G401.6 (cell line): ENCODE data around the gene ITGA8.
"Not testable (repeated sequence)": the region's sequence is repeated elsewhere in the genome, so short reads cannot be mapped to it uniquely, and the experiment has no call there.

Source experiments
- FAIRE-seq: peaks from 2 replicates; lab custom pipeline; 2012; peaks lifted over from hg19 to GRCh38; lab: Jason Lieb, UNC

ITGA8 gene

DNA sequence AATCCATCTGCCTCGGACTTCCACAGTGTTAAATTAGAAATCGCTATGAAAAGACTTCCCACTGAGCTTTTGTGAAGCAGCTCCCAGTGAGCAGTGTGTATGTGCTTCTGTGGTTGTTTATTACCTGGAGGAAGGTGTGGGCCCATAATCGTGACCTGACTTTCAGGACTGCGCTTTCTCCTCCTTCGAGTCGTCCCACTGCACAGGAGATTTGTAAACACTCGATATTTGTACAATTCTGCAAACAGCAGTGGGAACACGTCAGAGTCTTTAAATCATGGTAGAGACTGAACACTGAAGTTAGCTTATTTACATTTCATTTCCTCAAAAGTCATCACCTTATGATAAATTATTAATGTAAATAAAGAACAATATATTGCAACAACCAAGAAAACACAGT is 171.4 kb downstream of the ITGA8 start:
- no peak for FAIRE-seq

DNA sequence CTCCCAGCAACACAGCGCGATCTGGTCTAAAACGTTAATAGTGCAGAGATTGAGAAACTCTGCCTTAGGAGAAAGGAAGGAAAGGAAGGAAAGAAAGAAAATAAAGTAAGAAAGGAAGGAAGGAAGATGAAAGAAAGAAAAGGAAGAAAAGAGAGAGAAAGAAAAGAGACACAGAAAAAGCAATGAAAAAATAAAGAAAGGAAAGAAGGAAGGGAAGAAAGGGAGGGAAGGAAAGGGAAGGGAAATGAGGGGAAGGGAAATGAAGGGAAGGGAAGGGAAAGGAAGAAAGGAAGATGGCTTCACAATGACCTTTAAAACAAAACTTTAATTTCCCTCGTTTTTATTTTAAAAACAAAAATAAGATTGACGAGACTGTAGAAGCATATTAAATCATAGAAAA is 173.1 kb downstream of the ITGA8 start:
- FAIRE-seq: no peak

- FAIRE-seq: no peak
Measured at GRCh38 chr10:15545884-15546283, 173.8 kb downstream of the ITGA8 start.

DNA sequence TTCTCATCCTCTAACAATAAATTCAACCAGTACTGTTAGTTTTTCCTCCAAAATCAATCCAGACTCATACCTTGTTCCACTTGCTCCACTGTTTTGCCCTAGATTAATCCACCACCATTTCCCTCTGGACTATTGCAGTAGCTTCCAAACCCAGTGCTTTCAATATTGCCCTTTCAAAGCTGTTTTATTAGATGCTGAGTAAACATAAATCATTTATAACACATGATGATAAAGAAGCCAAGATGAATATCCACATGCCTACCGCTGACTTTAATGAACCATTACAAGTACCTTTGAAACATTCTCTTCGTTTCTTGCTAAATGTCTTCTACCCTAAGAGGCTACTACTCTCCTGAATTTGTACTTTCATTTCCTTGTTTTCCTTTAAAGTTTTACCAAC is 174.5 kb downstream of the ITGA8 start:
- FAIRE-seq: no peak

DNA sequence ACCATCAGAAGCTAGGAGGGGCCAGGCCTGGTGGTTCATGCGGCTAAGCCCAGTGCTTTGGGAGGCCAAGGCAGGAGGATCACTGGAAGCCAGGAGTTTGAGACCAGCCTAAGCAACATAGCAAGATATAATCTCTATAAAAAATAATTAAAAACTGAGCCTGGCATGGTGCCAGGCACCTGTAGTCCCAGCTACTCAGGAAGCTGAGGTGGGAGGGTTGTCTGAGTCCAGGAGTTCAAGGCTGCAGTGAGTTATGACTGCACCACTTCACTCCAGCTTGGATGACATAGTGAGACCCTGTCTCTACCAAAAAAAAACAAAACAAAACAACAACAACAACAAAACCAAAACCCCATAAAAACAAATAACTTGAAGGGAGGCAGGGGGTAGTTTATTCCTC is 175.7 kb downstream of the ITGA8 start:
- FAIRE-seq: no peak

DNA sequence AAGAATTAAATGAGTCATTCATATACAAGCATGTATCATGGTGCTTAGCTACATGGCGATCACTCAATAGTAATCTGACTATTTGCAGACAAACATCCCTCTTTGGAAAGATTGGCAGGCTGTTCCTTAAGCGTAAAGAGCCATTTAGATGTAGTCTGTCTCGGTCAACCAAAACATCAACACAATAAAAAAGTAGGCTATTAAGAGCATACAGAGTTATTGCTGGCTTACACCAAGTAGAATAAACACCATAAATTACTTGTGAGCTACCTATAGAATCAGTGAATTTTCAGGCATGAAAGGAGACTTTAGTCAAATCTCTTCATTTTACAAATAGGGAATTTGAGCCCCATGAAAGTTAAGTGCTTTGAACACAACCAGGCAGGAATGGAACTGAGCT is 176.9 kb downstream of the ITGA8 start:
- FAIRE-seq: no peak

- FAIRE-seq: no peak
Measured at GRCh38 chr10:15541376-15541775, 178.3 kb downstream of the ITGA8 start.

DNA sequence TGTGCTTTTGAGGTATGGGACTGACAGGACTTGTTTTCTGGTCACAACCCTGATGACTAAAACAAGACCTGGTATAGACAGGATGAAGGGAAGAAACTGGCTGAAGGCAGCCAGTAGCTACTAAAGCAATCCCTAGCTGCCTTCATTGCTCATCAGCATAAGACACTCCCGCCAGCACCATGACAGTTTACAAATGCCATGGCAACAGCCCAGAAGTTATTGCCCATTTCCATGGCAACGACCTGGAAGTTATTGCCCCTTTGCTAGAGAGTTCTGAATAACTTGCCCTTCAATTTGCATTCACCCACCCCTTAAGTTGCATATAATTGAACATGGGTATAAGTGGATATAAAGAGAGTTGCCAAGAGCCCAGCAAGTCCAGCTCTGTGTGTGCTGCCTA is 179.0 kb downstream of the ITGA8 start:
- no peak for FAIRE-seq

DNA sequence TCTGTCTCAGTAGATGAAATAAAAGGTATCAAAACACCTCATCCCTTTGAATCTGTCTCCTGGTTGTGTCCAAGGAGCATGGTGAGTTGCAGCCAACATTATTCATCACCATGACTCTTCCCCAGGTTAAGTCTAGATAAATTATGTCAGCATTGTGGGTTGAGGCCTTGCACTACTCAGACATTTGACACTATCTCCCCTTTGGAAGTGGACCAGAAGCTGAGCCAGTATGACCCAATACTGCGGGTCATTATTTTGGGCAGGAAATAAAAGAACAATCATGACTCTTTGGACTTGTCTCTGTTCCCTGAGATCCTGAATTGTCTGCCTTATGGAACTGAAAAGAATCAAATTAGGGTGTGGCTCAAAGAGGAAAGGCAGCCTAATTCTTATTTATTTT is 180.5 kb downstream of the ITGA8 start:
- FAIRE-seq: no peak

GRCh38 chr10:15534928-15535538 is 184.7 kb downstream of the ITGA8 start:
- not testable (repeated sequence) for FAIRE-seq

DNA sequence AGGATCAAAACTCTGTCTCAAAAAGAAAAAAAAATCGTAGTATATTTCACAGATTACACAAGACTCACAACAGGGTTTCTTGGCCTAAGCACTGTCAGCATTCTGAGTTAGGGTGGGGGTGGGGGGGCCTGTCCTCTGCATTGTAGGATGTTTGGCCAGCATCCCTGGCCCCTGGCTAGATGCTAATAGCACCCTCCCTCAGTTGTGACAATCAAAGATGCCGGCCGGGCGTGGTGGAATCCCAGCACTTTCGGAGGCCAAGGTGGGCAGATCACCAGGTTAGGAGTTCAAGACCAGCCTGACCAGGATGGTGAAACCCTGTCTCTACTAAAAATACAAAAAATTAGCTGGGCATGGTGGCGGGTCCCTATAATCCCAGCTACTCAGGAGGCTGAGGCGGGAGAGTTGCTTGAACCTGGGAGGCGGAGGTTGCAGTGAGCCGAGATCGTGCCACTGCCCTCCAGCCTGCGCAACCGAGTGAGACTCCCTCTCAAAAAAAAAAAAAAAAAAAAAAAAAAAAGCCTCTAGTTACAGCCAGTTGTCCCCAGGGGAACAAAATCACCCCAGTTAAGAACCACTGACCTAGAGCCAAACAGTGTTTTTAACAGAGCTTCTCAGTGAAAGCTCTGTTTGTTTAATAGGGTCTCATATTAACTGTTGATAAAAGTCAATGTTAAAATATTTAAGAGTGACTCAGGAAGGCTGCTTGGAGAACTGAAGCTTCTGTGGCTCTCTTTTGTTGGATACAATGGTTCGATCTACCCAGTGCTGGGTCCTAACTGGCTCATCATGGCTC is 187.6 kb downstream of the ITGA8 start:
- no peak for FAIRE-seq

GRCh38 chr10:15528859-15529239 is 190.9 kb downstream of the ITGA8 start:
- no peak for FAIRE-seq

DNA sequence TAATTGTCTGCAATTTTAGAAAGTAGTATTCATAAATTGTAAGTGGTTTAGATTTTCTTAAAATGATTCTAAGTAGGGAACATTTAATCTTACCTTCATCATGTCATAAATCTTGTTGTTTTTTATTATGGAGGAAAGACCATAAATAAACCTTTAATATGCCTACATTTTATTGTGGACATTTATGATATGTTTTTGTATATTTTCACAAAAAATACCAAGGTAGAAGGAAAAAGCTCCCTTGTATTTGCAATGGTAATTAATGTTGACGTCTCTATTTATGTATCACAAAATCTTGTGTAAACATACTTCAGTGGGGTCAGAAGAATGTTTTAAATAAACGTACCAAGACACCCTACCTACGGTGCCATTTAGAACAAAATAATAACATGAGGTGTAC is 193.0 kb downstream of the ITGA8 start:
- FAIRE-seq: peak; percentile 65

GRCh38 chr10:15521328-15521903 is 198.3 kb downstream of the ITGA8 start:
- no peak for FAIRE-seq

GRCh38 chr10:15518250-15518649 is 201.5 kb downstream of the ITGA8 start:
- no peak for FAIRE-seq

- no peak for FAIRE-seq
Measured at GRCh38 chr10:15516256-15517085, 203.3 kb downstream of the ITGA8 start.

- FAIRE-seq: no peak
Measured at GRCh38 chr10:15515202-15515601, 204.5 kb downstream of the ITGA8 start.

- no peak for FAIRE-seq
Measured at GRCh38 chr10:15510963-15511362, 208.8 kb downstream of the ITGA8 start.

GRCh38 chr10:15505329-15505728 is 214.4 kb downstream of the ITGA8 start:
- FAIRE-seq: no peak

- FAIRE-seq: no peak
Measured at GRCh38 chr10:15504101-15504840, 215.5 kb downstream of the ITGA8 start.

GRCh38 chr10:15494850-15495506 is 224.7 kb downstream of the ITGA8 start:
- no peak for FAIRE-seq
